A549 treated with ZK216348 at 1 μM for 4 hours (cell line): ENCODE data around the gene RABEP1. TPM values are rescaled to one million over a fixed set of nuclear protein-coding genes. Genes with fewer than 3 reads are reported as not detected.

Experiments used
- total RNA-seq: library from RNA; stranded (reverse); fragments of 200-300 nt; extraction: Qiagen RNA extraction; gene quantifications from 5 replicates; pipeline ENCODE4 v1.2.3, GENCODE V29; 2022; ENCODE audit warnings: low read depth

RABEP1 gene
- total RNA-seq, result 36.7 to 51.8 TPM (median 43.4 TPM) in 5 replicates

GRCh38 chr17:5281814-5282641 lies at the start of gene RABEP1:
Gene RABEP1 (plus strand): TSS chr17:5282284. CDS start chr17:5282487, 203 bp downstream.

DNA sequence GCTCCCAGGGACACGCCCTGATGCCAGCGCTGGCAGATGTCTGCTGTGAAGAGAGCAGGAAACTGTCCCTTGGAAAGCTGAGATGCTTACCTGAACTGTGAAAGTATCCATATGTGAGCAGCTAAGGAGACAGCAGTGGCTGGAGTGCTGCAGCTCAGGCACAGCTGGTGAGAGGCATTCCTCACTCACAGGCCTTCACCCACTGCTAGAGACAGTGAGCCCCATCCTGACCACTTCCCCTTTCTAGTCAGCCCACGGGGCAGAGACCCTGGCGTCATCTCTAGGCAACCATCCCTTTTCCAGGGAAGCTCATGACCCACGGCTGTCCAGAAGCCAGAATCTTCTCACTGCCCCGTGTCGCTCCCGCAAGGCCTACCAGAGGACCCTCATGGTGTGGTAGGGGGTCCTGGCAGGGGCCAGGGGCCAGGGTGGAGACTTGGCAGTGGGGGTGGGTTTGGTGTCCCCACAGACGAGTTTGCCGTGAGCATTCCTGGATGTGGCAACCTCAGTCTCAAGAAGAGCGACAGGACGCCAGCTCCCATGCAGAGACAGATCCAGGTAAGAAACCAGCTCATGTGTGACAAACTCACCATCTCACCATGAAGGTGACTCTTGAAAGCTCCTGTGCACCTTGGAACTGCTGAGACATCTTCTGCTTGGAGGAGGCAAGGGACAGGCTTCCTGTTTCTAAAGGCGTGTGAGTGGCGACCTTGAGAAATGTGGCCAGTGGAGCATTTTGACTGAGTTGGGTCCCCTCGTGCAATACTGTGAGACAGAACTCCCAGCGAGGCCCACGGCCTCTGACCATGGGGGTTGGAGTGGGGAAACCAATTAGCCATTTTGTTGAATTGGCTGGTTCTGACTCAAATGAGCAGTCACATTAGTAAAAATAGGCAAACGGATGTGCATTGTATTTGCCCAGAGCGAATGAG lies 47.2 kb upstream of the RABEP1 start, which contains the start of gene SCIMP:
Gene SCIMP (minus strand): TSS at position 216 of the 932 bp plus-strand sequence. CDS start 105 bp downstream, at position 111.

GRCh38 chr17:5419356-5419958 lies 137.4 kb downstream of the RABEP1 start, which contains the start of gene NUP88:
Gene NUP88 (minus strand): TSS chr17:5419662. CDS start chr17:5419650, 12 bp downstream.

DNA sequence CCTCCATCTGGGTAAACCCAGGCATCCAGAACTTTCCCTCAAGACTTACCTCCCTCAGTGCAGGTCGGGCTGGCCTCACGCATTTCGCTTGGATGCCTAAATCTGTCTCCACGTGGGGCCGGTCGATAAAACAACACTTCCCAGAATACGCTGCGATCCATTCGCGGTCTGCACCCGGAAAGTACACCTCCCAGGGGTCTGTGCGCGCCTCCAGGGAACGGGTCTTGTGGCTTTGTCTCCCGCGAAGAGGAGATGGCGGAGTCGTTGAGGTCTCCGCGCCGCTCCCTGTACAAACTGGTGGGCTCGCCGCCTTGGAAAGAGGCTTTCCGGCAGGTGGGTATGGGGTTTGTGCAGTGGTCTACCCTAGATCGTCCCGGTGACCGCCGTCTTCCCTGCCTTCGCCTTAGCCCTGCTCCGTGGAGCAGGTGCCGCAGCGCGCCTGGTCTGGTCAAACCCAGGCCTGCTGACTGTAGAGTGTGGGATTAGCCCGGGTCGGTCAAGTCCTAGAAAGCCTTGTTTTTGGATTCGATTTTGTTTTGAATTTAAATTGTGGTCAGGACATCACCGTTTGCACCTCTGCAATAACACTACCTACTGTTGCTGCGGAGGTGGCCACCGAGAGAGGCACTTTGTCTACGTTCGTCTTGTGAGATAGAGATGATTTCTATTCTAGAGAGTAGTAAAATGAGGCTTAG lies 138.0 kb downstream of the RABEP1 start, which contains the start of gene RPAIN:
Gene RPAIN (plus strand): TSS at position 224 of the 695 bp plus-strand sequence. CDS start 29 bp downstream, at position 253.

Other genes starting within 250 kb of the RABEP1 start
- gene SLC52A1, start 246.9 kb upstream of the RABEP1 start, total RNA-seq, result 0.33 to 1.1 TPM (median 0.75 TPM) in 5 replicates
- gene ZFP3, start 203.8 kb upstream of the RABEP1 start, total RNA-seq, result 0.81 to 1.5 TPM (median 1.0 TPM) in 5 replicates
- 3.7 to 4.8 TPM (median 4.4 TPM) in 5 replicates for gene ZNF232, start 170.4 kb upstream of the RABEP1 start, total RNA-seq
- 0.04 to 0.07 TPM (median 0.04 TPM) in 3 of 5 replicates, not detected in the others for gene USP6, start 166.3 kb upstream of the RABEP1 start, total RNA-seq
- 1.3 to 2.5 TPM (median 1.5 TPM) in 5 replicates for gene ZNF594, start 90.4 kb upstream of the RABEP1 start, total RNA-seq
- not detected in 5 replicates for gene SCIMP, start 47.4 kb upstream of the RABEP1 start, total RNA-seq
- 84.0 to 108 TPM (median 97.7 TPM) in 5 replicates for gene NUP88, start 137.4 kb downstream of the RABEP1 start, total RNA-seq
- gene RPAIN, start 137.9 kb downstream of the RABEP1 start, total RNA-seq, result 31.2 to 43.8 TPM (median 34.1 TPM) in 5 replicates
- gene C1QBP, start 156.9 kb downstream of the RABEP1 start, total RNA-seq, result 505 to 658 TPM (median 563 TPM) in 5 replicates
- 22.5 to 32.7 TPM (median 26.9 TPM) in 5 replicates for gene DHX33, start 186.7 kb downstream of the RABEP1 start, total RNA-seq
- gene DERL2, start 203.9 kb downstream of the RABEP1 start, total RNA-seq, result 94.3 to 119 TPM (median 110 TPM) in 5 replicates
- 14.9 to 18.2 TPM (median 17.7 TPM) in 5 replicates for gene MIS12, start 204.3 kb downstream of the RABEP1 start, total RNA-seq